Muscle of leg (tissue), 16 donors: ENCODE measurements around the gene ZNF292. TPM values are rescaled to one million over a fixed set of nuclear protein-coding genes. Genes with fewer than 3 reads are reported as not detected.
A peak's percentile ranks its signal among the peaks of the same experiment; 100 is the strongest.

Experiments used
- DNase-seq: peaks from one replicate; pipeline ENCODE4 v3.0.0; 2013
- H3K27ac ChIP-seq: one replicate; pipeline ENCODE4 v1.5.1; 2013; ENCODE audit warnings: mild to moderate bottlenecking, low read length, control low read depth
- H3K27me3 ChIP-seq: one replicate; pipeline ENCODE4 v1.6.1; 2013; ENCODE audit warnings: low read length; ENCODE audit not compliant: control insufficient read depth, insufficient read depth
- H3K36me3 ChIP-seq: one replicate; pipeline ENCODE4 v1.6.1; 2013; ENCODE audit warnings: low read length; ENCODE audit not compliant: control insufficient read depth, insufficient read depth
- H3K4me1 ChIP-seq: one replicate; pipeline ENCODE4 v1.6.1; 2013; ENCODE audit warnings: low read length; ENCODE audit not compliant: control insufficient read depth, insufficient read depth
- H3K4me3 ChIP-seq: one replicate; pipeline ENCODE4 v1.5.1; 2013; ENCODE audit warnings: low read length, control low read depth
- H3K9me3 ChIP-seq: replicated peaks from 2 replicates; pipeline ENCODE4 v1.6.1; 2013; ENCODE audit warnings: low read depth, low read length; ENCODE audit not compliant: control insufficient read depth
- WGBS: methylation state at CpG from one replicate; pipeline ENCODE4 v1.1.5; 2013; ENCODE audit warnings: missing lambda C conversion rate; ENCODE audit not compliant: insufficient coverage; 5-methylcytosine and 5-hydroxymethylcytosine counted together
- long read RNA-seq, 11 donors: transcript quantifications; one replicate each; lab custom pipeline, GENCODE V29; 2026
- polyA plus RNA-seq, 8 donors: library from polyadenylated mRNA; unstranded; fragments of 120-200 nt; gene quantifications; one replicate each; pipeline versions ENCODE4 v1.2.1 to v1.2.3, GENCODE V29; 2013; ENCODE audit warnings: inconsistent platforms in 1 of 8, low replicate concordance in 1 of 8; ENCODE audit not compliant: insufficient read length in 8 of 8, insufficient read depth in 1 of 8
- total RNA-seq: library from RNA; stranded (reverse); fragments of 120-200 nt; gene quantifications from one replicate; pipeline ENCODE4 v1.2.4, GENCODE V29; 2013

The ZNF292 gene
- total RNA-seq (32.9 TPM), polyA plus RNA-seq (10 to 100 TPM; 14.0 to 23.8 (median 19.6) TPM)
- long read RNA-seq, donor 1, full-length matches to known transcripts, result 3 of 3 reads
- long read RNA-seq, donor 1, partial matches to known transcripts, result 0 of 3 reads
- long read RNA-seq, donor 1, other reads (novel, unspliced or antisense), result 0 of 3 reads
- long read RNA-seq, donor 2, full-length matches to known transcripts, result 1 of 1 reads
- long read RNA-seq, donor 2, partial matches to known transcripts, result 0 of 1 reads
- long read RNA-seq, donor 2, other reads (novel, unspliced or antisense), result 0 of 1 reads
- long read RNA-seq, donor 3, full-length matches to known transcripts, result 1 of 1 reads
- long read RNA-seq, donor 3, partial matches to known transcripts, result 0 of 1 reads
- long read RNA-seq, donor 3, other reads (novel, unspliced or antisense), result 0 of 1 reads
- long read RNA-seq, donor 4, full-length matches to known transcripts, result 3 of 3 reads
- long read RNA-seq, donor 4, partial matches to known transcripts, result 0 of 3 reads
- long read RNA-seq, donor 4, other reads (novel, unspliced or antisense), result 0 of 3 reads
- long read RNA-seq, donor 5, full-length matches to known transcripts, result 8 of 8 reads
- long read RNA-seq, donor 5, partial matches to known transcripts, result 0 of 8 reads
- long read RNA-seq, donor 5, other reads (novel, unspliced or antisense), result 0 of 8 reads
- long read RNA-seq, donor 6, full-length matches to known transcripts, result 3 of 3 reads
- long read RNA-seq, donor 6, partial matches to known transcripts, result 0 of 3 reads
- long read RNA-seq, donor 6, other reads (novel, unspliced or antisense), result 0 of 3 reads
- long read RNA-seq, donor 7, full-length matches to known transcripts, result 5 of 5 reads
- long read RNA-seq, donor 7, partial matches to known transcripts, result 0 of 5 reads
- long read RNA-seq, donor 7, other reads (novel, unspliced or antisense), result 0 of 5 reads
- long read RNA-seq, donor 8, full-length matches to known transcripts, result 4 of 4 reads
- long read RNA-seq, donor 8, partial matches to known transcripts, result 0 of 4 reads
- long read RNA-seq, donor 8, other reads (novel, unspliced or antisense), result 0 of 4 reads
- long read RNA-seq, donor 9, full-length matches to known transcripts, result 5 of 5 reads
- long read RNA-seq, donor 9, partial matches to known transcripts, result 0 of 5 reads
- long read RNA-seq, donor 9, other reads (novel, unspliced or antisense), result 0 of 5 reads
- long read RNA-seq, donor 10, full-length matches to known transcripts, result 6 of 16 reads
- long read RNA-seq, donor 10, partial matches to known transcripts, result 10 of 16 reads
- long read RNA-seq, donor 10, other reads (novel, unspliced or antisense), result 0 of 16 reads
- long read RNA-seq, donor 11, full-length matches to known transcripts, result 1 of 1 reads
- long read RNA-seq, donor 11, partial matches to known transcripts, result 0 of 1 reads
- long read RNA-seq, donor 11, other reads (novel, unspliced or antisense), result 0 of 1 reads

DNA sequence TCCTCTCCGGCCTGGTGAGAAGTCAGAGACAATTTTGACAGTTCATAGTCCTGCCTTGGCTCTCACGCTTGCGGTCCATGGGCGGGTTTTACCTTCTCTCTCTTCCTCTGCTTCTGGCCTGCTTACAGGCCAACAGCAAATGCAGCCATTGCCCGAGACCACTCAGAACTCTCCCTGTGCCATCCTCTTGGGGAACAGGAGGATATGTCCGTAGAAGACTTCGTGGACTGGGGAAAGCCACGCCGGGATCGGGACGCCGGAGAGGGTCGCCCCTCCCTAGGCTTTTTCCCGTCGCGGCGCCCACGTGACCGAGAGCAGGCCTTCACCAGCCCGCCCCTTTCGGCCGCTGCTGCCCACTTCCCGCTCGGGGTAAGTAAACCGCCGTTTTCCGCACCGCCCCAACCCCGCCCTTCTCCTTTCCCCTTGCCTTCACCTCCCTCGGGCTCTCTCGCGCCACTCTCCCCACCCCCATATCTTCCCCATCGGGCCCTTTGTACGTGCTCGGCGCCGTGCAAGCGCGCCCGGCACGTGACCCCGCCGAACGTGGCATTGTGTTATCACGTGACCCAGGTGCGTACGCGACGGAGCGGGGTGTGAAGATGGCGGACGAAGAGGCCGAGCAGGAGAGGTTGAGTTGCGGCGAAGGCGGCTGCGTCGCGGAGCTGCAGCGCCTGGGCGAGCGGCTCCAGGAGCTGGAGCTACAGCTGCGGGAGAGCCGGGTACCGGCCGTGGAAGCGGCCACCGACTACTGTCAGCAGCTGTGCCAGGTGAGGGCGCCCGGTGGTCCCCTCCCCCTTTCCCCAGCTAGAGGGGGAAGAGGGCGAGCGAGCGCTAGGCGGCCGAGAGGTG is at the start of gene ZNF292:
Gene ZNF292, plus strand, starts transcription at position 573 of the 849 bp plus-strand sequence. Its CDS starts 27 bp downstream, at position 600.
- Histone ChIP-seq H3K4me1 (peaks cover 14% of the 10 kb centered on the region), H3K9me3 (no peaks in the 10 kb centered on the region), H3K4me3 (peak within 1 kb of the TSS; percentile 92), H3K36me3 (peaks cover 2% of the 10 kb centered on the region), H3K27ac (peak within 1 kb of the TSS; percentile 99), H3K27me3 (no peaks in the 10 kb centered on the region)
- under 1% methylated on average over 66 of the region's 75 CpGs for WGBS
- peak; percentile 98 for DNase-seq

- no peaks in the 10 kb centered on the region for H3K9me3 ChIP-seq
- no peak overlapping the region for H3K4me3 ChIP-seq
- H3K36me3 ChIP-seq, result no peaks in the 10 kb centered on the region
- no peaks in the 10 kb centered on the region for H3K27me3 ChIP-seq
- no peak overlapping the region for H3K27ac ChIP-seq
- no peak for DNase-seq
- no peaks in the 10 kb centered on the region for H3K4me1 ChIP-seq
Measured at GRCh38 chr6:87105823-87106222, 49.5 kb upstream of the ZNF292 start.

DNA sequence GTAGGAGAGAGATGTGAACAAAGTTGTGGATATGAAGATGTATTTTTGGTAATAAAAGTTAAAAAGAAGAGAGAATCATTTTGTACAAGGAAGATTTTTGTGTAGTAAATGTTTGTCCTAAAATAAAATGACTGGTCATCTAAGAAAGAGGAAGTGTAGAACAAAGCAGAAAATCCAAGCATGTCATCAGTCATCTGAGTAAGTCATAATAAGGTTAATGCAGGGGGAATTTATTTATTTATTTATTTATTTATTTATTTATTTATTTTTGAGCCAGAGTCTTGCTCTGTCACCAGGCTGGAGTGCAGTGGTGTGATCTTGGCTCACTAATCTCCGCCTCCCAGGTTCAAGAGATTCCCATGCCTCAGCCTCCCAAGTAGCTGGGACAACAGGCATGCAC is 44.7 kb upstream of the ZNF292 start:
- H3K27me3 ChIP-seq, result no peaks in the 10 kb centered on the region
- no peaks in the 10 kb centered on the region for H3K4me1 ChIP-seq
- 100% methylated on average over 1 of the region's 1 CpG for WGBS
- H3K36me3 ChIP-seq, result no peaks in the 10 kb centered on the region
- H3K4me3 ChIP-seq, result no peak overlapping the region
- no peak overlapping the region for H3K27ac ChIP-seq
- no peak for DNase-seq
- no peaks in the 10 kb centered on the region for H3K9me3 ChIP-seq

GRCh38 chr6:87115402-87116135 is 39.8 kb upstream of the ZNF292 start:
- Histone ChIP-seq H3K9me3 (no peaks in the 10 kb centered on the region), H3K36me3 (no peaks in the 10 kb centered on the region), H3K4me3 (no peak overlapping the region), H3K27me3 (no peaks in the 10 kb centered on the region), H3K4me1 (no peaks in the 10 kb centered on the region), H3K27ac (no peak overlapping the region)
- DNase-seq, result no peak
- 67% methylated on average over 1 of the region's 2 CpGs for WGBS

DNA sequence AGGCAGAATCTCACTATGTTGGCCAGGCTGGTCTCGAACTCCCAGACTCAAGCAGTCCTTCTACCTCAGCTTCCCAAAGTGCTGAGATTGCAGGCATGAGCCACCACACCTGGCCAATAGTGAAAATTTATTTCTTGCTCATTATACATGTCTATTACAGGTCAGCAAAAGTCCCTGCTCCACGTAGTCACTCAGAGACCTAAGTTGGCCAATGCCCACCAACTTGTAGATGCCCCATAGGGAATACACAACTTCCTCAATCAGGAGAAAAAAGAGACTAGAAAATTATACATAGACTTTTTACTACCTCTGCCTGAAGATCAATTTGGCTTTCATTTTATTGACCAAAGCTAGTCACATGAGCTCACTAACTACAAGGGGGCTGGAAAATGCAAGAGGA is 38.4 kb upstream of the ZNF292 start:
- H3K27me3 ChIP-seq, result peaks cover under 1% of the 10 kb centered on the region
- H3K27ac ChIP-seq, result no peak overlapping the region
- no peak for DNase-seq
- no peaks in the 10 kb centered on the region for H3K36me3 ChIP-seq
- H3K4me1 ChIP-seq, result no peaks in the 10 kb centered on the region
- peaks cover 2% of the 10 kb centered on the region for H3K9me3 ChIP-seq
- no peak overlapping the region for H3K4me3 ChIP-seq
- 88% methylated on average over 1 of the region's 2 CpGs for WGBS

DNA sequence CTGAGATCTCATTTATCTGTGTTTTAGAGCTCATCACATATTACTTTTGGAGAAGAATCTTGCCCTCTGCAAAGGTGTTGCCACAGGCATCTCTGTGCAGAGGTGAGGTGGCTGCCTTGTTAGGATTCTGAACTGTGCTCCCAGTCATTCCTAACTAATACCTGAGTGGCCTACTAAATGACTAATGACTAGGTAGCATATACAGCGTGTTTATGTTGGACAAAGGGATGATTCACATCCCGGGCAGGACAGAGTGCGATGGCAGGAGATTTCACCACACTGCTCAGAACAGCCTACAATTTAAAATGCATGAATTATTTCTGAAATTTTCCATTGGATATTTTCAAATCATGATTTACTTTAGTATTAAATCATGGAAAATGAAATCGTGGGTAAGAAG is 37.3 kb upstream of the ZNF292 start:
- DNase-seq, result no peak
- Histone ChIP-seq H3K27ac (no peak overlapping the region), H3K4me3 (no peak overlapping the region), H3K36me3 (no peaks in the 10 kb centered on the region), H3K27me3 (peaks cover 2% of the 10 kb centered on the region), H3K9me3 (peaks cover 2% of the 10 kb centered on the region), H3K4me1 (no peaks in the 10 kb centered on the region)
- no CpG with 5 or more reads among the region's 4 CpGs for WGBS

DNA sequence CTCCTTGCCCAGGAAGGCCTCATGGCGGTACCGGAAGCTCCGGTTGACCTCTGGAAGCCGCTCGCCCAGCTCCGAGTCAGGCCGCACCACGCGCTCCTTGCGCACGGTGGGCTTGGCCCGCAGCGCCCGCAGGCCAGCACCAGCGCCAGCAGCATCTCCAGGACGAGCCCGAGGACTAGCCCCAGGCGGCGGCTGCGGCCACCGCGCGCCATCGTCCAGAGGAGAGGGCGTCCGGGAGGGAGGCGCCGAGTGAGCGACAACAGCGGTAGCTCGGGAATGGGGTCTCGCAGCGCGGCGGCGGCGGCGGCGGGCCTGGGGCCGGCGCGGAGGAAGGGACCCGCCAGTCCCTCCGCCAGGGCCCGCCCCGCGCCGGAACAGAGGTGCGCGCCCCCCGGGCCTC is 32.9 kb upstream of the ZNF292 start:
- DNase-seq, result no peak
- Histone ChIP-seq H3K27ac (no peak overlapping the region), H3K27me3 (peaks cover 4% of the 10 kb centered on the region), H3K4me1 (no peaks in the 10 kb centered on the region), H3K4me3 (no peak overlapping the region), H3K36me3 (no peaks in the 10 kb centered on the region), H3K9me3 (peaks cover 2% of the 10 kb centered on the region)
- 40% methylated on average over 50 of the region's 51 CpGs for WGBS

GRCh38 chr6:87124074-87124473 is 31.3 kb upstream of the ZNF292 start:
- Histone ChIP-seq H3K4me1 (no peaks in the 10 kb centered on the region), H3K4me3 (no peak overlapping the region), H3K27ac (no peak overlapping the region), H3K9me3 (peaks cover 2% of the 10 kb centered on the region), H3K27me3 (peaks cover 4% of the 10 kb centered on the region), H3K36me3 (no peaks in the 10 kb centered on the region)
- WGBS, result no CpG with 5 or more reads among the region's 5 CpGs
- no peak for DNase-seq
